Neural cell (in vitro differentiated cells): ENCODE data around the gene GINS3.

Source experiments
- EP300 ChIP-seq: fragments of 450-650 bp; conservative IDR thresholded peaks from 2 replicates; pipeline ENCODE4 v1.6.1; 2014; ENCODE audit warnings: antibody characterized with exemption, mild to moderate bottlenecking, moderate library complexity; ENCODE audit not compliant: poor library complexity, severe bottlenecking
- EZH2 ChIP-seq: fragments of 200-600, 300-800 bp; shearing (Covaris generic), sonication (generic); IDR thresholded peaks from 2 replicates; pipeline ENCODE4 v1.6.1; 2014; ENCODE audit warnings: antibody characterized with exemption, low read length, borderline replicate concordance, mild to moderate bottlenecking; ENCODE audit not compliant: insufficient read depth, poor library complexity, severe bottlenecking
- MXI1 ChIP-seq: fragments of 450-650 bp; conservative IDR thresholded peaks from 2 replicates; pipeline ENCODE4 v1.6.1; 2014; ENCODE audit warnings: antibody characterized with exemption, mild to moderate bottlenecking; ENCODE audit not compliant: poor library complexity, severe bottlenecking
- POLR2AphosphoS5 ChIP-seq: IDR thresholded peaks from 2 replicates; pipeline ENCODE4 v1.6.1; 2012
- RAD21 ChIP-seq: fragments of 450-650 bp; conservative IDR thresholded peaks from 2 replicates; pipeline ENCODE4 v1.6.1; 2014; ENCODE audit warnings: antibody characterized with exemption, mild to moderate bottlenecking, moderate library complexity
- SMC3 ChIP-seq: fragments of 450-650 bp; conservative IDR thresholded peaks from 2 replicates; pipeline ENCODE4 v1.6.1; 2014; ENCODE audit warnings: antibody characterized with exemption, mild to moderate bottlenecking, moderate library complexity; ENCODE audit not compliant: poor library complexity
- TAF1 ChIP-seq: IDR thresholded peaks from 2 replicates; pipeline ENCODE4 v1.6.1; 2012; ENCODE audit warnings: low read depth
- TF ChIP-seq, protein P1 (sequence below): fragments of 450-650 bp; IDR thresholded peaks from 2 replicates; pipeline ENCODE4 v1.5.1; 2014; ENCODE audit warnings: antibody characterized with exemption, mild to moderate bottlenecking, moderate library complexity; ENCODE audit not compliant: poor library complexity, severe bottlenecking

GRCh38 chr16:58389724-58390123 is 2.5 kb upstream of the GINS3 start:
- TF ChIP-seq, protein P1, sequence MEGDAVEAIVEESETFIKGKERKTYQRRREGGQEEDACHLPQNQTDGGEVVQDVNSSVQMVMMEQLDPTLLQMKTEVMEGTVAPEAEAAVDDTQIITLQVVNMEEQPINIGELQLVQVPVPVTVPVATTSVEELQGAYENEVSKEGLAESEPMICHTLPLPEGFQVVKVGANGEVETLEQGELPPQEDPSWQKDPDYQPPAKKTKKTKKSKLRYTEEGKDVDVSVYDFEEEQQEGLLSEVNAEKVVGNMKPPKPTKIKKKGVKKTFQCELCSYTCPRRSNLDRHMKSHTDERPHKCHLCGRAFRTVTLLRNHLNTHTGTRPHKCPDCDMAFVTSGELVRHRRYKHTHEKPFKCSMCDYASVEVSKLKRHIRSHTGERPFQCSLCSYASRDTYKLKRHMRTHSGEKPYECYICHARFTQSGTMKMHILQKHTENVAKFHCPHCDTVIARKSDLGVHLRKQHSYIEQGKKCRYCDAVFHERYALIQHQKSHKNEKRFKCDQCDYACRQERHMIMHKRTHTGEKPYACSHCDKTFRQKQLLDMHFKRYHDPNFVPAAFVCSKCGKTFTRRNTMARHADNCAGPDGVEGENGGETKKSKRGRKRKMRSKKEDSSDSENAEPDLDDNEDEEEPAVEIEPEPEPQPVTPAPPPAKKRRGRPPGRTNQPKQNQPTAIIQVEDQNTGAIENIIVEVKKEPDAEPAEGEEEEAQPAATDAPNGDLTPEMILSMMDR, result no peak
- TF ChIP-seq EP300, result no peak
- no peak for TF ChIP-seq MXI1
- TF ChIP-seq POLR2AphosphoS5, result no peak
- no peak for TF ChIP-seq TAF1
- TF ChIP-seq EZH2, result no peak
- no peak for TF ChIP-seq RAD21
- no peak for TF ChIP-seq SMC3
